ENCODE measurements around the gene NHERF2. TPM values are rescaled to one million over a fixed set of nuclear protein-coding genes. Genes with fewer than 3 reads are reported as not detected.
A peak's percentile ranks its signal among the peaks of the same experiment; 100 is the strongest.

NHERF2 gene
- total and polyA plus RNA-seq, 9 of the 15 experiments (the other 6 are each of a cell fraction or from before 2014, with no cell fraction given): 0.15 to 42.0 (median 12.5) TPM

DNA sequence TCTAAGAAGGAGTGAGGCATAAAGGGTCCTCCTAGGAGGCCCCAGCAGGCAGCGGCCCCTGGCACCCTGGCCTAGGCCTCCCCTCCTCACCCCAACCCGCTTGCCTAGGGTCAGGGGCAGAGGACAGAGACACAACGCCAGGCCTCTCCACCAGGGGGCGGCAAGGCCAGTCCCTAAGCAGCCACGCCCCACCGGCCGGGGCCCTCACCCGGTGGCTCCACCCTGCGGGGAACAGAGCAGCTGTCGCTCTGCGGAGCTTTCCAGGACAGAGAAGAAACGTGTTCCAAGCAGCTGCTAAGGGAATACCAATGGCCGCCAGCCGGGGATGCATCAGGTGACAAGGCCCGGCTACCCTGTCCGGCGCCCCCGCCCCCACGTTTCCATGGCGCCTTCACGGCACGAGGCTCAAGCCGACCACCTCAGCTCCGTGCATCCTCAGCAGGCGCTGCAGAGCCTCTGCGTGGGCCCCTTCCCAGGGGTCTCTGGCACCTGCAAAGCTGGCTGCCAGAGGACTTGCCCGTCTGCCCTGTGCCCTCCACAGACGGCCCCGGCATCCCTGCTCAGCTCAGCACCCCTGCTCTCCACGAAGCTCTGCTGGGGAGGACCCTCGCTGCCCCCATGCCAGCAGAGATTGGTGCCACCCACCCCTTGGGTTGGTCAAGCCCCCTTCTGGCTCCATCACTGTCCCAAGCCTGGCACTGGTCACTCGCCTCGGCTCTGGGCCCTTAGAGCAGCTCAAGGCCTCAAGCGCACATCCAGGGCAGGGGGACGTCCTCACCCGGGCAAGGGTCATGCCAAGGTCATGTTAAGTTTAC, 22.7 kb upstream of the NHERF2 start (continued):
- peak in 1 of 2 experiments; percentile 65; a peak in 1 of 4 replicates for TF ChIP-seq NONO (IDR thresholded peaks at IDR 0.05; ENCODE audit: low read depth in 2 of 2, low read length in 1 of 2)
- 0 out of 2 replicates have a peak, but pooled peaks have one; percentile 8 for TF ChIP-seq NFIC (IDR thresholded peaks at IDR 0.05)
- TF ChIP-seq POLR2AphosphoS2 (IDR thresholded peaks at IDR 0.05; ENCODE audit: low read length): no peak
- TF ChIP-seq ARID1B (IDR thresholded peaks at IDR 0.05): peak; percentile 25; the same call in 1 of the 2 replicates
- TF ChIP-seq, protein P1, sequence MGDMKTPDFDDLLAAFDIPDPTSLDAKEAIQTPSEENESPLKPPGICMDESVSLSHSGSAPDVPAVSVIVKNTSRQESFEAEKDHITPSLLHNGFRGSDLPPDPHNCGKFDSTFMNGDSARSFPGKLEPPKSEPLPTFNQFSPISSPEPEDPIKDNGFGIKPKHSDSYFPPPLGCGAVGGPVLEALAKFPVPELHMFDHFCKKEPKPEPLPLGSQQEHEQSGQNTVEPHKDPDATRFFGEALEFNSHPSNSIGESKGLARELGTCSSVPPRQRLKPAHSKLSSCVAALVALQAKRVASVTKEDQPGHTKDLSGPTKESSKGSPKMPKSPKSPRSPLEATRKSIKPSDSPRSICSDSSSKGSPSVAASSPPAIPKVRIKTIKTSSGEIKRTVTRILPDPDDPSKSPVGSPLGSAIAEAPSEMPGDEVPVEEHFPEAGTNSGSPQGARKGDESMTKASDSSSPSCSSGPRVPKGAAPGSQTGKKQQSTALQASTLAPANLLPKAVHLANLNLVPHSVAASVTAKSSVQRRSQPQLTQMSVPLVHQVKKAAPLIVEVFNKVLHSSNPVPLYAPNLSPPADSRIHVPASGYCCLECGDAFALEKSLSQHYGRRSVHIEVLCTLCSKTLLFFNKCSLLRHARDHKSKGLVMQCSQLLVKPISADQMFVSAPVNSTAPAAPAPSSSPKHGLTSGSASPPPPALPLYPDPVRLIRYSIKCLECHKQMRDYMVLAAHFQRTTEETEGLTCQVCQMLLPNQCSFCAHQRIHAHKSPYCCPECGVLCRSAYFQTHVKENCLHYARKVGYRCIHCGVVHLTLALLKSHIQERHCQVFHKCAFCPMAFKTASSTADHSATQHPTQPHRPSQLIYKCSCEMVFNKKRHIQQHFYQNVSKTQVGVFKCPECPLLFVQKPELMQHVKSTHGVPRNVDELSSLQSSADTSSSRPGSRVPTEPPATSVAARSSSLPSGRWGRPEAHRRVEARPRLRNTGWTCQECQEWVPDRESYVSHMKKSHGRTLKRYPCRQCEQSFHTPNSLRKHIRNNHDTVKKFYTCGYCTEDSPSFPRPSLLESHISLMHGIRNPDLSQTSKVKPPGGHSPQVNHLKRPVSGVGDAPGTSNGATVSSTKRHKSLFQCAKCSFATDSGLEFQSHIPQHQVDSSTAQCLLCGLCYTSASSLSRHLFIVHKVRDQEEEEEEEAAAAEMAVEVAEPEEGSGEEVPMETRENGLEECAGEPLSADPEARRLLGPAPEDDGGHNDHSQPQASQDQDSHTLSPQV (IDR thresholded peaks at IDR 0.05): 0 out of 2 replicates have a peak, but pooled peaks have one; percentile 47
- TF ChIP-seq HMG20B (CRISPR knock-in tag; IDR thresholded peaks at IDR 0.05): no peak
- TF ChIP-seq CTBP1 (IDR thresholded peaks at IDR 0.05; ENCODE audit: borderline replicate concordance): peak; percentile 76; the same call in 1 of the 2 replicates
- TF ChIP-seq TBP (optimal IDR thresholded peaks at IDR 0.05; ENCODE audit: low read depth, low read length): peak; percentile 40
- 0 out of 2 replicates have a peak, but pooled peaks have one; percentile 4 for TF ChIP-seq HDGF (IDR thresholded peaks at IDR 0.05)
- peak in 1 of 2 experiments; percentile 52; a peak in 1 of 3 replicates for TF ChIP-seq CBX3 (IDR thresholded peaks at IDR 0.05; ENCODE audit: borderline replicate concordance in 1 of 2, low read length in 2 of 2)
- TF ChIP-seq SMAD4 (CRISPR knock-in tag; conservative IDR thresholded peaks at IDR 0.05): peak; percentile 66; the same call in 1 of the 2 replicates
- peak; percentile 69 for TF ChIP-seq ATF7 (IDR thresholded peaks at IDR 0.05)
- TF ChIP-seq, protein P2, sequence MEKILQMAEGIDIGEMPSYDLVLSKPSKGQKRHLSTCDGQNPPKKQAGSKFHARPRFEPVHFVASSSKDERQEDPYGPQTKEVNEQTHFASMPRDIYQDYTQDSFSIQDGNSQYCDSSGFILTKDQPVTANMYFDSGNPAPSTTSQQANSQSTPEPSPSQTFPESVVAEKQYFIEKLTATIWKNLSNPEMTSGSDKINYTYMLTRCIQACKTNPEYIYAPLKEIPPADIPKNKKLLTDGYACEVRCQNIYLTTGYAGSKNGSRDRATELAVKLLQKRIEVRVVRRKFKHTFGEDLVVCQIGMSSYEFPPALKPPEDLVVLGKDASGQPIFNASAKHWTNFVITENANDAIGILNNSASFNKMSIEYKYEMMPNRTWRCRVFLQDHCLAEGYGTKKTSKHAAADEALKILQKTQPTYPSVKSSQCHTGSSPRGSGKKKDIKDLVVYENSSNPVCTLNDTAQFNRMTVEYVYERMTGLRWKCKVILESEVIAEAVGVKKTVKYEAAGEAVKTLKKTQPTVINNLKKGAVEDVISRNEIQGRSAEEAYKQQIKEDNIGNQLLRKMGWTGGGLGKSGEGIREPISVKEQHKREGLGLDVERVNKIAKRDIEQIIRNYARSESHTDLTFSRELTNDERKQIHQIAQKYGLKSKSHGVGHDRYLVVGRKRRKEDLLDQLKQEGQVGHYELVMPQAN (IDR thresholded peaks at IDR 0.05; ENCODE audit: borderline replicate concordance): peak; percentile 82; the same call in 1 of the 2 replicates
- no peak for TF ChIP-seq LEF1 (IDR thresholded peaks at IDR 0.05)
- peak; percentile 95 for TF ChIP-seq MYC (IDR thresholded peaks at IDR 0.05; ENCODE audit: low read depth, low read length)
- TF ChIP-seq MYC (CRISPR knock-in tag; IDR thresholded peaks at IDR 0.05; ENCODE audit: borderline replicate concordance, low read depth): no peak
- peak; percentile 28; the same call in 1 of the 2 replicates for TF ChIP-seq POLR2A (conservative IDR thresholded peaks at IDR 0.05)
- TF ChIP-seq, protein P3, sequence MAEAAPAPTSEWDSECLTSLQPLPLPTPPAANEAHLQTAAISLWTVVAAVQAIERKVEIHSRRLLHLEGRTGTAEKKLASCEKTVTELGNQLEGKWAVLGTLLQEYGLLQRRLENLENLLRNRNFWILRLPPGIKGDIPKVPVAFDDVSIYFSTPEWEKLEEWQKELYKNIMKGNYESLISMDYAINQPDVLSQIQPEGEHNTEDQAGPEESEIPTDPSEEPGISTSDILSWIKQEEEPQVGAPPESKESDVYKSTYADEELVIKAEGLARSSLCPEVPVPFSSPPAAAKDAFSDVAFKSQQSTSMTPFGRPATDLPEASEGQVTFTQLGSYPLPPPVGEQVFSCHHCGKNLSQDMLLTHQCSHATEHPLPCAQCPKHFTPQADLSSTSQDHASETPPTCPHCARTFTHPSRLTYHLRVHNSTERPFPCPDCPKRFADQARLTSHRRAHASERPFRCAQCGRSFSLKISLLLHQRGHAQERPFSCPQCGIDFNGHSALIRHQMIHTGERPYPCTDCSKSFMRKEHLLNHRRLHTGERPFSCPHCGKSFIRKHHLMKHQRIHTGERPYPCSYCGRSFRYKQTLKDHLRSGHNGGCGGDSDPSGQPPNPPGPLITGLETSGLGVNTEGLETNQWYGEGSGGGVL (CRISPR knock-in tag; IDR thresholded peaks at IDR 0.05): no peak
- TF ChIP-seq, protein P4, sequence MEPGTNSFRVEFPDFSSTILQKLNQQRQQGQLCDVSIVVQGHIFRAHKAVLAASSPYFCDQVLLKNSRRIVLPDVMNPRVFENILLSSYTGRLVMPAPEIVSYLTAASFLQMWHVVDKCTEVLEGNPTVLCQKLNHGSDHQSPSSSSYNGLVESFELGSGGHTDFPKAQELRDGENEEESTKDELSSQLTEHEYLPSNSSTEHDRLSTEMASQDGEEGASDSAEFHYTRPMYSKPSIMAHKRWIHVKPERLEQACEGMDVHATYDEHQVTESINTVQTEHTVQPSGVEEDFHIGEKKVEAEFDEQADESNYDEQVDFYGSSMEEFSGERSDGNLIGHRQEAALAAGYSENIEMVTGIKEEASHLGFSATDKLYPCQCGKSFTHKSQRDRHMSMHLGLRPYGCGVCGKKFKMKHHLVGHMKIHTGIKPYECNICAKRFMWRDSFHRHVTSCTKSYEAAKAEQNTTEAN (CRISPR knock-in tag; IDR thresholded peaks at IDR 0.05): 0 out of 2 replicates have a peak, but pooled peaks have one; percentile 21

All from K562 (cell line).